NCI-H1694 (cell line): ENCODE measurements around the gene PUS10.

Source experiments
- DNase-seq: peaks from one replicate; lab custom pipeline; 2025; lab: John Stamatoyannopoulos, UW

Gene PUS10

DNA sequence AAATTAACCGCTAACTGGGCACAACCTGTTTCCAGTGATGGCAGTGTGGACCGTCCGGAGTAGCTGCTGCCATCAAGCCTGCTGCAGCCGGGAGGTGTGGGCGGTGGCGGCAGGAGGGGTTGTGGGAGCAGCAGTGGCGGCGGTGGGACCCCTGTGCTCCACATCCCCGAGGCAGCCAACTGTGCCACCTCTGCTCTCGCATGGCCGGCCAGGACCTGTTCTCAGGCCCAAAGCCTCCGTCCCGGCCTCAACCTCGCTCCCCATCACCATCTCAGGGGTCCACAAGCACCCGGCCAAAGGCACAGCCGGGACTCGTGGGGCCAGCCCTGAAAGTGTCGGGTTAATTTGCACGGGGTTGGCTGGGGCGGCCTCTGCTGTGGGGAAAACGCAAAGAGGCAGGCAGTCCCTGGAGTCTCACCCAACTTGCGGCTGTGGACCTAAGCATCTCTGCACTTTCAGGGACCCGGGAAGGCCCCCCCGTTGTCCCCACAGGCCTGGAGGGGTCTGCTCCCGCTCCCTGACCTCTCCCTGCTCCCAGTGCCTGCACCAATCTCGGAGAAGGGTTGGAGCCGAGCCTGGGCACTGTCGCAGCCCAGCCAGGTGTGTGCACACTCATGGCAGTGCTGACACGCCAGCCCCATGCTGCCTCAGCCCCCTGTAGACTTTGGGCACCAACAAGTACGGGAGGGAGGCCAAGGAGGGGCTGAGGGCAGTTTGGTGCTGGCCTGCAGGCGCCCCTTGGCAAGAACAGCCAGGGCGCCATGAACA, 45.0 kb downstream of the PUS10 start:
- no peak for DNase-seq

DNA sequence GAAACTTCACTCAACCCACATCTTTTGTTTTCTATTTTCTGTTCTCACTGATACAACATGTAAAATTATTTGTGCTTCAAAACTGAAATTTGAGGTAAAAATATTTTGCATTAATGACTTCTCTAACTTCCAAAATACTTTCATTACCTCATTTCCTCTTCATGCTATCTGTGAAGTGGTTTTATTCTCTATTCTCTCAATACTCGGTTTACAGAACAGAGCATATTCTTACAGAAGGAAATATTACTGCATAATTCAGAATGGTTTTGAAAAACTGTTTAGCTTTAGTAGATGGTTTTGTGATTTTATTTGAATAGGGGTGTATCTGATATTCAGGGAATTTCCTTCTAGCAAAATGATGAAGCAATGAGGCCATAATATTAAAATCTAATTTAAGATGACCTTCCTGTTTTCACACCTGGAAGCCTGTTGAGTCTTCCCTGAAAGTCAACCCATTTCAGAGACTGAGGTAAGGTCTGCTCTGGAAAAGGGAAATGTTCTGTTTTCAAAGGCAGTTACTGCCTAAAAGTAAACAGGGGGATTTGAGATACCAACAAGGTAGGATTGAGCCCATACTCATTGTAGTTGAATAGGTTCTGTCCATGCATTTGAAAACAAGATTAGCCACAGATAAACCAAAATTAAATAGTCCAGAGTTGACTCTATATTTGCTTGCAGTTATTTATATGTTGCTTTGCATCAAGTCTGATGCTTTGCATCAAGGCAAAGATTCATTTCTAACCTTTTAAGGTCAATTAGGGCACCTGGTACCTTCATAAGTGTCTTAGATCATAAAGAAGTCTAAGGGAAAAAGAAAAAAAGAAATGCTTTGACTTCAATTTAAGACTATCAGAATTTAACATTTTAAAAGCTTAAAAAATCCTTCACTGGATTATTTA, 51.3 kb downstream of the PUS10 start:
- no peak for DNase-seq

DNA sequence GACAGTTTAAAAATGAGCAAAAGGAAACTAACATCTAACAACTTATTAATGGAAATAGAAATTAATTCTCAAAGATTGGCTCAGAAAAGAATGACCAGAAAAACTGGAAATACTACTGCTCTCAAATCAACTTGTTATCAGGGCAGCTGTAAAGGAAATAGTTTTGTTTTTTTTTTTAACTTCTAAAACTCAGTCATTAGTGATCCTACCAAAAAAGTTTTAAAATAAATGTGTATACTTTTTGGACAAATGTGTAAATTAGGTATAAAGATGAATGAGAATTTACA, 52.6 kb downstream of the PUS10 start:
- no peak for DNase-seq

DNA sequence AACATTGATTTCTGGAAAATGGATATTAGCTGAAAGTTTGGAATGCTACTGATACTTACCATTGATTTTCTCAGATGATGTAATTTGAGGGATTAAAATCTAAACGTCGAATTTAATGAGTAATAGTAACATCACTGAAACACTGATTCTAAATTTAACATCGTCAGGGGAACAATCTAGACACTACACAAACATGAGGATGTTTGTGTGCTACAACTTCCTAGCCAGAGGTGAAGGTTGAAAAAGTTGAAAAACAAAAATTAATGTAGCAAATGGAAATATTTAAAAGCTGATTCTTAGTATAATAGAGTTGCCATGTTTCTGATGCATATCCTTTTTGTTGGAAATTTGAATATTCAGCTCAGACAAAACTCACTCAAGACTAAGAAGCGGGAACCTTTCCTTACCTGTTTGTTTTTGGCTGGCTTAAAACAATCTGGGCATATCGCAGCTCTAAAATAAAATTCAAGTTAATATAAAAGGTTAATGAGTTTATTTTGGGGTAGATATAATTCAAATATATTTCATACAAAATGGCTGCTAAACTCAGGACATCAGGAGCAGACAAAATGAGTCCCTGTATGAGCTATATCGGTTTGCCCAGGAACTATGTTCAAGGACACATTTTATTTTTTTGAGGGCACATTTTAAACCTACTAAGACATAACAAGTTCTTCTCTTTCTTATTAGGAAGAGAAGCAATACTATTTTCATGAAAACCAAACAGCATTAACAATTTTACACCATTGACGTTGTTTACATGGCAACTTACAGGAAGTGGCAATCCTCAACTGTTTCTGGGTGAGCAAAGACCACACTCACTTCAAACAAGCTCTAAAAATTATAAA, 53.2 kb downstream of the PUS10 start:
- no peak for DNase-seq

DNA sequence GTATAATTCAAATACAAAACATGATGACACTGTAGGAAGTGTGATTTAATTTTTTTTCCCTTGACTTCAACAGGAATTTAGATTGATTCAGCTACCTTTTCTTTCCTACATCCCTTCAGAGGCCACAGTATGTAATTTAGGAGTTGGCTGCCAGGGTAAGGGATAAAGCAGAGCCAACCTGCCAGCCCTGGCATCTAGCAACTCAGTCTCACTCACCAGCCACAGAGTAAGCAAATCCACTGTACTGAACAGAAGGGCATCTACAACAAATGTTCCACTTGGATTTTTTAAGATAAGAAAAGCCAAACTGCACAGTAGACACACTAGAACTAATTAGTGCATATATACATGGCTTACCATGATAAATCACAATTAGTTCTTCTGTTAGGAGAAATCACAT, 54.9 kb downstream of the PUS10 start:
- peak; percentile 4 for DNase-seq

DNA sequence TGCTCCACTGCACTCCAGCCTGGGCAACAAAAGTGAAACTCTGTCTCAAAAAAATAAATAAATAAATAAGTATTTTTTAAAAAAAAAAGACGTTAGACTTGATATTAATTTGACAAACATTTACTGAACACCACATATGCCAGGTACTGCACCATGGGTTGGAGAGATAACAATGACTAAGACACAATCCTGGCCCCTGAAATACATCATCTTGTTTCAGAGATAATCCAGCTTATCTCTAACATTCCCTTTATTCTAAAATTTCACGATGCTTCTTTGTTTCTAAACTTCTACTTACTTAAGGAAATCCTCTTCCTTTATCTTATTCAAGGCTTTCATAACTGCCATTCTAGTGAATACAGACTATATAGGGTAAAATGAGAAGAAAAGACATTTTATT, 55.5 kb downstream of the PUS10 start:
- no peak for DNase-seq

DNA sequence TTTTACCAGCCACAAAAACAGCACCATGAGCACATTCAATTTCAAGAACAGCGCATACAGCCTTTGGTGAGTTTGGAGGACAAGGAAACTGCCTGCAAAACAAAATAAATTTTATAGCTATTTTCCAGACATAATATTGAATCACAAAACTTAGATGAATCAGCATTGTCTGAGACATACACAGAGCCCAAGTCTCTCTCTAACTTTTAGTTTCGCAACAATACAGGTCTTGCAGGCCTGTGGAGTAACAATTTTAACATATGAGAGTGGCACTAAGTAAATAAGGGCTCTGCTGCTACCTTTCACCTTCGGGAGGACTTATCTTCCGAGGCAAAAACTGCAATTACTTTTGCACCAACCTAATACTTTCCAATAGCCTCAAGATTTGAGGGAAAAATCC, 56.6 kb downstream of the PUS10 start:
- DNase-seq, result no peak

DNA sequence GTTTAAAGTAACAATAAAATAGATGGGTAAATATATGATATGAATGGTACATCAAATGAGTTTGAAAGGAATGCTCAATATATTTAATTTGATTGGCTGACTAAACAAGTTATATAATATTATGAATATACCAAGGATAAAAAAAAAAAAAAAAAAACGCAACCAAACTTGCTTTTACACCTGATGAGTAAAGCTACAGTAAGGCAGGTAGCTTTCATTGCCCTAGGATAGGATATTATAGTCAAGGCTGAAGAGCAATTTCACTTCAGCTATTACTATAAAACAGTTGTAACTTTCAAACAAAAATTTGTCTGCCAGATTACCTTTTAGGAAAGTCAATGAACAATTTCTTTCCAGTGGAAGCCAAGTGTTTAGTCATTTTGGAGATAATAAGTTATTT, 57.3 kb downstream of the PUS10 start:
- no peak for DNase-seq

DNA sequence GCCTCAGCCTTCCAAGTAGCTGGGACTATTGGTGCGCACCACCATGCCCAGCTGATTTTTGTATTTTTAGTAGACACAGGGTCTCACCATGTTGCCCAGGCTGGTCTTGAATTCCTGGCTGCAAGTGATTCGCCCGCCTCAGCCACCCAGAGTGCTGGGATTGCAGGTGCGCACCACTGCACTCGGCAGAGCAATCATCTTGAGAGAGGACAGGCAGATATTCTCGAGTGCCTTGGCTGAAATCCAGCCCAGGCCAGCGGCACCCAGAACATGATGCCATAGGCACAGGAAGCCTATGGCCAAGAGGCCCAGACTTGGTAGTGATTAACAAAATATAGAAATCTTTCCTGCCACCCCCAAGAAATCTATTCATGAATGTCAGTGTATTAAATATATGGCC, 58.6 kb downstream of the PUS10 start:
- no peak for DNase-seq

DNA sequence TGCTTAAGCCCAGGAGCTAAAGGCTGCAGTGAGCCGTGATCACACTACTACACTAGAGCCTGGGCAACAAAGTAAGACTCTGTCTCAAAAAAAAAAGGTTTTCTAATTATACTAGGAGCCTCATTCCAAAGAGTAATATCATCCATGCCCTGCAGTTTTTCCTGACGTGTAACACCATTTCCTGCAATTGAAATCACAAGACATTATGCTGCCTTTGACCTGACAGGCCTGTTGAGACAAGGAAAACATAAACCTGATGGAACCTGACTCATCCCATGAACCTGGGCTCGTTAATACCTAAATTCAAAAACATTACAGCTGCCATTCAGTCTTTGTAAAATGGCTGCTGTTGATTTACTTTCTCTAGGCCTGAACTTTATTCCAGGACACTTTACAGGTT, 59.3 kb downstream of the PUS10 start:
- no peak for DNase-seq

DNA sequence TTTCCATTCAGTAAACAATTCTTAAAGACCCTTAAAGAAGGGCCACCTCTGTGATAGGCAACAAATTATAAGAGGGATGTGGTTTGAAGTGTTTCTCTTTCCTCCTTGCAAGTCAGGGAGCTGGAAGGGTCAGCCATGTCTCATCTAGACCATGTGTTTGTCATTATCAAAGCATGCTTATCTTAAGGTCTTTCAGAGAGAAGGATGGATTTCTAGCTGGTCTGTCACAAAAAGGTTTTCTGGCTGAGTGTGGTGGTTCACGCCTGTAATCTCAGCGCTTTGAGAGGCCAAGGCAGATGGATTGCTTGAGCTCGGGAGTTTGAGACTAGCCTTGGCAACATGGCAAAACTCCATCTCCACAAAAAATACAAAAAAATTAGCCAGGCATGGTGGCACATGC, 59.7 kb downstream of the PUS10 start:
- no peak for DNase-seq

DNA sequence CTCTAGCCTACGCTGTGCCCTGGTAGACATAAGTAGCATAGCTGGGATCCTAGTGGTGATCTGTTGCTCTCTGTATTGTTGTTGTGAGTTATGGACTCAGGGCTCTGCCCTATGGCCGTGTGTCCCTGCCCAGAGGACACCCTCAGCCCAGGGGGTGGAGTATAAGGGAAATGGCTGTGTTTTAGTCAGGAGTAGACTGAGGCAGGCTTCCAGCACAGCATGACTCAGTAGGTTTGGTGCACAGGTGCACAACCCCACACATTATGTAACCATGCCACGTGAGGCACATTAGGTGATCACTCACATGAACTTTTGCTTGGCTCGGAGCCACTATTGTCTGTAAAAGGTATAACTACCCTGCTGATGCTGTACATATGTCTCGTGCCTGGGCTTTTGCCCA, 60.4 kb downstream of the PUS10 start:
- DNase-seq, result no peak

DNA sequence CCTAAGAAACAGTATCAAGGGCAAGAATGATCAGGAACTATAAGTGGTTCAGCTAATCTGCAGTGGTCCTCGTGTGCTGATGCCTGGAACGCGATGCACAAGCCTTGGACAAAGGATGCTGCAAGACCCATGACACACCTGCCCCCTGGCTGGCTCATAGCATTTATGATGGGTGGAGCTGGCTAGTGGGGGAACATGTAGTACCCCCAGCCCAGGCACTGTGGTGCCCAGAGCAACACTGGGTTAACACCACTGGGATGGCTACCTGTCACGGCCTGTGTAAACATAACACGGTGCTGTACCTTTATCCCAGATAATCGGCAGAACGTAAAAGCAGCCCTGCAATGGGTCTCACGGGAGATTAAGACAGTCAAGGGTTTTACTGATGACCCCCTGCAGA, 60.8 kb downstream of the PUS10 start:
- no peak for DNase-seq

DNA sequence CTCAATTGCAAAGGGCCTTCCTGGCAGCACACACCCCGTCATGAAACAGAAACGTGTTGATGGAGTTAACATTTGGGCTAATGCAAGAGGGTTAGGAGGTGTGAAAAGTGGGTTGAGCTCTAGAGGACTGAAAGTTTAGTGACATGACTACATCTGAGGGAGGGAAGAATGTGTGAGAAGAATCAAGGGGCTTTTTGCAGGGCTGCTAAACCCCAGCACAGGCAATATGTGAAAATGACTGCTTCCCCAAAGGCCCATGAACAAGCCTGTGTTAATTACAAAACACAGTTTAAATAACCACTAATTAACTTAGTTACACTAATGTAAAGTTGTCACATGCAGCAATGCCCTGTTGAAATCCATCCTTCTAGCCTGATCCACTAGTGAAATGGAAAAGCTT, 63.9 kb downstream of the PUS10 start:
- DNase-seq, result no peak

DNA sequence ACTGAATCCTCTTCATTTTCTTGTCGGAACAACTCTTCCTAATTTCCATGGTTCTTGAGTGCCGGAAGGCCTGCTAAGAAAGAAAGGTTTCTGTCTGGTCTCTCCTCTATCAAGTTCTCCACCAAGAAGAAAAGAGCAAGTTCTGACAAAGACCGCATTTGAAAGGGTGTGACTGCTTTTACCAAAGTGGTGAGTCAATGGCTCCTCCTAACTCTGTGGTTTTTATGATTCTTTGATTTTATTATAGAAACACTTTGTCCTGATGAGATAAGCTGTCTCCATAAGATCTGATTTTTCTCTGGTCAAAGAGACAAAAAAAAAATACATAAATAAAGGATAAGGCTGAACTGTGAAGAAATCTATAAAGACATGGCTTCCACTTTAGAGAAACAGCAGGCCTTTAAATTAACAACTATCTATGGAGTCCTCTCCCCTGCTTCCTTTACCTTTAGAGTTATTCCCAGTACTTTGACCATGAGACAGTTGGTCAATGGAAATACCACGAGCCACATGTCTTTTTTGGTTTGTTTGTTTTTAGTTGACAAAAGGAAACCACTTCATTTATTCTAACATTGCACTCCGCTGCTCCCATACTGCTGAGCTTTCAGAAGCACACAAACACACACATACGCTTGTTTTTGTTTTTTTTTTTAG, 69.0 kb downstream of the PUS10 start:
- DNase-seq, result no peak

DNA sequence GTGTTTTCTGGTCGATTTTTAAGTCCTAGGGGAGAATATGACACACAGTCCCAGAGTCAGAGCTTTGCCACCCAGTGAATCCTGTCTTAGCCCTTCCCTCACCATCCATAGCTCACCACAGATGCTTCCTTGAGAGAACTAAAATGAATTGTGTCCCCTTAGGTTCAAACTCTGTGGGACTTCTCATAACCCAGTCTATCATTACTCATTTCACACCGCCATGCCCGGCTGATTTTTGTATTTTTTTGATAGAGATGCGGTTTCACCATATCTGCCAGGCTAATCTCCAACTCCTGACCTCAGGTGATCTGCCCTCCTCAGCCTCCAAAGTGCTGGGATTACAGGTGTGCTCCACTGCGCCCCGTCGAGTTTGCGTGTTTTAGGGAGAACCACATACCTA, 69.9 kb downstream of the PUS10 start:
- DNase-seq, result no peak

DNA sequence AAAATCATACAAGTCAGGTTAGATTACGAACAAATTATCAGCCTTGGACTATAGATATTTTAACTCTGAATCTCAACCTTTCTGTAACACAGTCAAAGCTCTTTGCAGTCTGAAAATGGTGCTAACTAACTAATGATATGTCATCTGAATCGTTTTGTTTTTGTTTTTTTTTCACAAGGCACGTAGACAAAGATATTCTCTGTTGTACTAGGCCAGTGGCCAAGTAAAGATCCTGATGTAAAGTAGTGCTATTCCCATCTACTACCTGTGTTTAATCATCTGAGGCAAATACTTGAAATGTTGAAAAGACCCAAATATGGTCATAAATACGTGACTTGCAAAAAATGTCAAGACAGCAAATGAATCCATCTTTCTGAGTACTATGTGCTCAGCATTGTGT, 71.0 kb downstream of the PUS10 start:
- DNase-seq, result no peak

DNA sequence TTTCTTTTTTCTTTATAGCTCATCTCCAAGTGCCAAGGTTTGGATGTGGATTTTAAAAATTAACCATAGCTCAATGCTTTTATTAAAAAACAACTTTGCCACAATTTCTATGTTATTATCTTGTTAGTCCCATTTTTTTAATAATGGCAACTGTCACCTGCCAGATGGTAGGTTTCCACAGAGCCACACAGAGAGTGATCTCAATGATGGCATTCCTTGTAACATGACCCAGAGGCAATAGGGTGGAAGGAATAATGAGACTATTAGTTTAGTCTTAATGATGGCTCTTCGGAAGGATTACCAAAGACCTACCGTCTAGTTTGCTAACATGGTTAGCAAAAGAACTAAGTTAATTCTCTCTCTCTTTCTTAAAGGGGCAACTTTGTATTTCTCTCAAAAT, 72.7 kb downstream of the PUS10 start:
- DNase-seq, result peak; percentile 94

DNA sequence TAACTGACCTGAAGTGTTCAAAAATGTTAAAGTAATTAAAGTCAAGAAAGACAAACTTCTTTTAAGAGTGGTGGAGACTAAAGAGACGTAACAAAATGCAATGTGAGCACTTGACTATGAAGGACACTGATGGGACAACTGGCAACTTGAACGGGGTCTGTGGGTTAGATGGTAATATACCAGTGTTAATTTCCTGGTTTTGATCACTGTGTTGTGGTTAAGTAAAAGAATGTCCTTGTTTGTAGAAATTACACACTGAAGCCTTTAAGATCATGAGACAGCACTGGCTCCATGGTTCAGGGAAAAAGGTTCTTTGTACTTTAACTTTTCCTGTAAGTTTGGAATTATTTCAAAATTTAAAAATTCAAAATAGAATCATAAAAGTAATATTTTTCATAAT, 78.4 kb downstream of the PUS10 start:
- no peak for DNase-seq

DNA sequence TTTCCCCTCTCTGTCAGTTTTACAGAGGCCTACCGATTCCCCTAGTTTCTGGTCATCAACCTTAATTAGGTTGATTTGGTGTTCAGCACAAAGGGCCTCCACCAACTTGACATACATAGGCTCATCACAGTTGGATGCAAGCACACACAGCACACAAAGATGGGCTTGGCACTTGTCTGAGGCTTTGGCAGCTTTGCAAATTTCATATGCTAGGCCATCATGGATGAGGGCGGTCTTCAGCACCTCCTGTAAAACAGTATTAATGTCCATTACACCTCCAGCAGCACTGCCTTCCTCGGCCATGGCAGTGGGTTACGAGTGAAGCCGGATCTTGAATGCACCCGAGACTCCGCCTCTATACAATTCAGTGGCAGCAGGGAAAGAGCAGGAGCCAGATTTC, 79.8 kb downstream of the PUS10 start:
- no peak for DNase-seq

DNA sequence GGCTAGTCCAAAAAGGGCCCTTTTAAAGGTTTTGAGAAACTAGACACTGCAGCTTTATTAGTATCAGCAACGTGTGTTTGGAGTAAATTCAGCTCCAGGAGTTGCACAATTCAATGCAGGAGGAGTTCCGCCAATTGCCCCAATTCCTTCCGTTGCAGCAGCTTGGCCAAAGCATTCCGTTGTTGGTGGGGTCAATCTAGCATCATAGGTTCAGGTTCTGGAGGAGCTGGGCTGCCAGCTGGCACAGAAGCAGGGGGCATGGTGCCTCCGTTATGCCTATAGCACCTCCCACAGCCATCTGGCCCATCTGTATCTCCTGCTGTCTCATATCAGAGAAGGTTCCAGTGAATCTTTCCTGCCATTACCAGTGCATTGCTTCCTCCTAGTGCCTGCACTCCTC, 81.3 kb downstream of the PUS10 start:
- peak; percentile 96 for DNase-seq

DNA sequence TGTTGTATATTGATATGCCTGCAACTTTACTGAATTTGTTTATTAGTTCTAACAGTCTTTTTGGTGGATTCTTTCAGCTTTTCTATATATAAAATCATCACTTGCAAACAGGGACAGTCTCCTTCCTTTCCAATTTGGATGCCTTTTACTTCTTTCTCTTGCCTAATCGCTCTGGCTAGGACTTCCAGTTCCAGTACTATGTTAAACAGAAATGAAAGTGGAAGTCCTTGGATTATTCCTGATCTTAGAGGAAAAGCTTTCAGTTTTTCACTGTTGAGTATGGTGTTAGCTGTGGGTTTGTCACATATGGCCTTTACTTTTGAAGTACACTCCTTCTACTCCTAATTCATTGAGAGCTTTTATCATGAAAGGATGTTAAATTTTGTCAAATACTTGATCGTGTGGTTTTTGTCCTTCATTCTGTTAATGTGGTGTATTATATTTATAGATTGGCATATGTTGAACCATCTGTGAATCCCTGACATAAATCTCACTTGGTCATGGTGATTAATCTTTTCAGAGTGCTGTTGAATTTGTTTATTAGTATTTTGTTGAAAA, 83.8 kb downstream of the PUS10 start:
- peak; percentile 95 for DNase-seq
